GM23338 (cell line): ENCODE results near the gene MYORG. TPM values are rescaled to one million over a fixed set of nuclear protein-coding genes. Genes with fewer than 3 reads are reported as not detected.
"Not testable (repeated sequence)": the region's sequence is repeated elsewhere in the genome, so short reads cannot be mapped to it uniquely, and the experiment has no call there.

Experiments used
- ATAC-seq: fragments of 200-7000 bp; cut with Tn5 transposase; 3 replicates; pipeline ENCODE4 v1.9.1; 2020
- DNase-seq: peaks from one replicate; pipeline ENCODE4 v3.0.0-alpha.2; 2015; ENCODE audit warnings: low spot score
- H2AFZ ChIP-seq: fragments of 200-600 bp; sonication (generic); 2 replicates; pipeline ENCODE4 v1.8.0; 2016; ENCODE audit warnings: antibody characterized with exemption, mild to moderate bottlenecking, moderate library complexity
- H3F3A ChIP-seq: fragments of 200-600 bp; sonication (generic); replicated peaks from 2 replicates; pipeline ENCODE4 v1.8.0; 2017; ENCODE audit warnings: antibody characterized with exemption, mixed run types, low read depth
- H3K27ac ChIP-seq: fragments of 200-600 bp; sonication (generic); 2 replicates; pipeline ENCODE4 v1.6.1; 2016; ENCODE audit warnings: low read depth
- H3K27me3 ChIP-seq: fragments of 200-600 bp; sonication (generic); 2 replicates; pipeline ENCODE4 v1.8.0; 2016; ENCODE audit warnings: mild to moderate bottlenecking, mixed run types, moderate library complexity; ENCODE audit not compliant: insufficient read depth
- H3K36me3 ChIP-seq: fragments of 200-600 bp; sonication (generic); 2 replicates; pipeline ENCODE4 v1.8.0; 2016; ENCODE audit warnings: mild to moderate bottlenecking; ENCODE audit not compliant: insufficient read depth
- H3K4me1 ChIP-seq: fragments of 200-600 bp; sonication (generic); 2 replicates; pipeline ENCODE4 v1.8.0; 2016; ENCODE audit warnings: mild to moderate bottlenecking, moderate library complexity; ENCODE audit not compliant: insufficient read depth
- H3K4me2 ChIP-seq: fragments of 200-600 bp; sonication (generic); 2 replicates; pipeline ENCODE4 v1.7.1; 2017; ENCODE audit warnings: mixed run types
- H3K4me3 ChIP-seq: fragments of 200-600 bp; sonication (generic); 2 replicates; pipeline ENCODE4 v1.6.1; 2016; ENCODE audit warnings: mixed run types
- H3K79me2 ChIP-seq: fragments of 200-600 bp; sonication (generic); replicated peaks from 2 replicates; pipeline ENCODE4 v1.8.0; 2017; ENCODE audit warnings: mild to moderate bottlenecking; ENCODE audit not compliant: insufficient read depth
- H3K9me2 ChIP-seq: fragments of 200-600 bp; sonication (generic); 2 replicates; pipeline ENCODE4 v1.8.0; 2017; ENCODE audit not compliant: insufficient read depth
- H4K20me1 ChIP-seq: fragments of 200-600 bp; sonication (generic); replicated peaks from 2 replicates; pipeline ENCODE4 v1.8.0; 2017; ENCODE audit warnings: mild to moderate bottlenecking; ENCODE audit not compliant: insufficient read depth
- H3K27ac Mint-ChIP-seq: 2 replicates; pipeline ENCODE4 v1.8.0; 2020; ENCODE audit warnings: inconsistent platforms, mild to moderate bottlenecking, moderate library complexity, mixed read lengths
- H3K27me3 Mint-ChIP-seq: 3 replicates; pipeline ENCODE4 v1.8.0; 2022; ENCODE audit warnings: low read depth, mild to moderate bottlenecking, moderate library complexity, mixed read lengths, inconsistent platforms; ENCODE audit not compliant: insufficient read depth, poor library complexity
- H3K36me3 Mint-ChIP-seq: 3 replicates; pipeline ENCODE4 v1.8.0; 2021; ENCODE audit warnings: low read depth, mild to moderate bottlenecking, inconsistent platforms, moderate library complexity, mixed read lengths
- H3K4me1 Mint-ChIP-seq: 3 replicates; pipeline ENCODE4 v1.8.0; 2020; ENCODE audit warnings: mild to moderate bottlenecking, inconsistent platforms, mixed read lengths
- H3K4me3 Mint-ChIP-seq: 3 replicates; pipeline ENCODE4 v1.8.0; 2021; ENCODE audit warnings: moderate library complexity, mild to moderate bottlenecking, inconsistent platforms, mixed read lengths
- H3K9me3 Mint-ChIP-seq: 3 replicates; pipeline ENCODE4 v1.8.0; 2020; ENCODE audit warnings: moderate library complexity, mild to moderate bottlenecking, inconsistent platforms, mixed read lengths
- CREB1 ChIP-seq: fragments of 250-450 bp; sonication (Bioruptor Pico); IDR thresholded peaks from 2 replicates; pipeline ENCODE4 v1.5.0; 2020; ENCODE audit warnings: low read depth, mild to moderate bottlenecking, moderate library complexity
- EZH2 ChIP-seq: fragments of 200-600 bp; sonication (generic); IDR thresholded peaks from one replicate; pipeline ENCODE4 v1.8.0; 2017; ENCODE audit warnings: antibody characterized with exemption, mild to moderate bottlenecking, low read depth; ENCODE audit not compliant: unreplicated experiment
- EZH2phosphoT487 ChIP-seq: fragments of 200-600 bp; sonication (generic); IDR thresholded peaks from one replicate; pipeline ENCODE4 v1.8.1; 2018; ENCODE audit warnings: antibody characterized with exemption; ENCODE audit not compliant: unreplicated experiment
- JUNB ChIP-seq: IDR thresholded peaks from one replicate; pipeline ENCODE4 v1.6.1; 2016; ENCODE audit warnings: antibody characterized with exemption; ENCODE audit not compliant: unreplicated experiment
- ZNF114 ChIP-seq: fragments of 250-450 bp; sonication (Bioruptor Pico); IDR thresholded peaks from 2 replicates; pipeline ENCODE4 v1.5.0; 2020; ENCODE audit warnings: mild to moderate bottlenecking, moderate library complexity
- ZNF331 ChIP-seq: fragments of 250-450 bp; sonication (Bioruptor Pico); IDR thresholded peaks from 2 replicates; pipeline ENCODE4 v1.5.0; 2020; ENCODE audit warnings: low read depth, mild to moderate bottlenecking, moderate library complexity
- polyA plus RNA-seq: library from polyadenylated mRNA; unstranded; fragments of >200 nt; fragmentation: Nextera tagmentation; extraction: Ambion mirVana; gene quantifications from 2 replicates; pipeline ENCODE4 v1.2.1, GENCODE V29; 2016
- total RNA-seq: library from RNA; depleted of rRNA; stranded (reverse); fragments of >200 nt; shearing (Covaris generic); gene quantifications from 2 replicates; pipeline ENCODE4 v1.2.3, GENCODE V29; 2014
- TF ChIP-seq, protein P1 (sequence below), 2 experiments: fragments of 200-600 bp in 1 of 2; sonication (generic) in 1 of 2; conservative IDR thresholded peaks; 2 replicates each; pipeline versions ENCODE4 v1.5.1 to v1.6.1; 2016 to 2017; ENCODE audit warnings: antibody characterized with exemption in 2 of 2, low read depth in 2 of 2, mild to moderate bottlenecking in 2 of 2, moderate library complexity in 1 of 2
- TF ChIP-seq, protein P2 (sequence below): IDR thresholded peaks from 2 replicates; pipeline ENCODE4 v1.6.1; 2016; ENCODE audit warnings: antibody characterized with exemption

Gene MYORG
- total and polyA plus RNA-seq, 2 experiments from 2014 or later: 1.5 to 7.3 TPM

DNA sequence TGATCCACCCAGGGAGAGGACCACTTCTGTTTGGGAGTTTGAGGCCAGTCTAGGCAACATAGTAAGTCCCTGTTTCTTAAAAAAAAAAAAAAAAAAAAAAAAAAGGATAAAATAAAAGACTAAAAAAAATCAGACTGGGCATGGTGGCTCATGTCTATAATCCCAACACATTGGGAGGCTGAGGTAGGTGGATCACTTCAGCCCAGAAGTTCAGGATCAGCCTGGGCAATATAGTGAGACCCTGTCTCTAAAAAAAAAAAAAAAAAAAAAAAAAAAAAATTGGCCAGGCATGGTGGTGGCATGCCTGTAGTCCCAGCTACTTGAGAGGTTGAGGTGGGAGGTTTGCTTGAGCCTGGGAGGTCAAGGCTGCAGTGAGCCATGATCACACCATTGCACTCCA, 38.6 kb downstream of the MYORG start:
- H3F3A ChIP-seq, ATAC-seq, H4K20me1 ChIP-seq, H3K4me2 ChIP-seq, H3K9me2 ChIP-seq, H3K4me3 ChIP-seq, H3K9me3 Mint-ChIP-seq, H2AFZ ChIP-seq, H3K27me3 Mint-ChIP-seq, H3K79me2 ChIP-seq, H3K4me3 Mint-ChIP-seq, H3K27ac Mint-ChIP-seq, H3K27me3 ChIP-seq, DNase-seq, H3K27ac ChIP-seq, H3K36me3 ChIP-seq: not testable (repeated sequence)
- Mint-ChIP-seq H3K4me1 (peaks cover 19% of the 10 kb centered on the region), H3K36me3 (peaks cover 17% of the 10 kb centered on the region; the same call in 2 of the 3 replicates)
- peaks cover 19% of the 10 kb centered on the region for H3K4me1 ChIP-seq

DNA sequence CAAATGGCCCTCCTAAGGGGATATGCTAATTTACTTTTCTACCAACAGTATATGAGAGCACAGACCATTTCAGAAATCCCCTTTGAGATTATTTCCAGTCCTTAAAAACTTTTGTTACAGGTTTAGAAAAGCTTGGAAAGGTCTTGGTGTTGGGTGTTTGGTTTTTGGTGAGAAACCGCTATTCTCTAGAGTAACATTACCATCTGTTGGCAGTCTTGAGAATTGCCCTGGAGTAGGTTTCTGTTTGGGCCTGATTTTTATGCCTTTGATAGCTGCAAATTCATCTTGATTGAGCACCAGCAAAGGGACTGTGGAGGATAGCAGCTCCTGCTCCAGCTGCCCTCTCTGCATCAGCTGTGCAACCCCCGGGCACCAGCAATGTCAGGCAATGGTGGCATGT, 39.3 kb downstream of the MYORG start:
- H3K4me1 ChIP-seq: peaks cover 19% of the 10 kb centered on the region
- no peak overlapping the region for H2AFZ ChIP-seq
- no peaks in the 10 kb centered on the region for H3K36me3 ChIP-seq
- no peak overlapping the region for H3K4me3 ChIP-seq
- no peaks in the 10 kb centered on the region for H3K27me3 ChIP-seq
- no peak overlapping the region for H3K4me2 ChIP-seq
- peak; percentile 37 for DNase-seq
- H3F3A ChIP-seq: no peaks in the 10 kb centered on the region
- ATAC-seq: no peak
- H3K27ac ChIP-seq: no peak overlapping the region
- 0 out of 2 replicates have a peak, but pooled peaks cover 5% of the 10 kb centered on the region for H3K79me2 ChIP-seq
- TF ChIP-seq EZH2 (no peak), ZNF114 (CRISPR knock-in tag) (no peak), ZNF331 (no peak), JUNB (no peak), EZH2phosphoT487 (no peak)
- TF ChIP-seq, protein P1, sequence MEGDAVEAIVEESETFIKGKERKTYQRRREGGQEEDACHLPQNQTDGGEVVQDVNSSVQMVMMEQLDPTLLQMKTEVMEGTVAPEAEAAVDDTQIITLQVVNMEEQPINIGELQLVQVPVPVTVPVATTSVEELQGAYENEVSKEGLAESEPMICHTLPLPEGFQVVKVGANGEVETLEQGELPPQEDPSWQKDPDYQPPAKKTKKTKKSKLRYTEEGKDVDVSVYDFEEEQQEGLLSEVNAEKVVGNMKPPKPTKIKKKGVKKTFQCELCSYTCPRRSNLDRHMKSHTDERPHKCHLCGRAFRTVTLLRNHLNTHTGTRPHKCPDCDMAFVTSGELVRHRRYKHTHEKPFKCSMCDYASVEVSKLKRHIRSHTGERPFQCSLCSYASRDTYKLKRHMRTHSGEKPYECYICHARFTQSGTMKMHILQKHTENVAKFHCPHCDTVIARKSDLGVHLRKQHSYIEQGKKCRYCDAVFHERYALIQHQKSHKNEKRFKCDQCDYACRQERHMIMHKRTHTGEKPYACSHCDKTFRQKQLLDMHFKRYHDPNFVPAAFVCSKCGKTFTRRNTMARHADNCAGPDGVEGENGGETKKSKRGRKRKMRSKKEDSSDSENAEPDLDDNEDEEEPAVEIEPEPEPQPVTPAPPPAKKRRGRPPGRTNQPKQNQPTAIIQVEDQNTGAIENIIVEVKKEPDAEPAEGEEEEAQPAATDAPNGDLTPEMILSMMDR (conservative IDR thresholded peaks at IDR 0.05; ENCODE audit: low read depth in 2 of 2): peak; percentile 37 to 40; a peak in 3 of 4 replicates
- Mint-ChIP-seq H3K4me1 (peaks cover 24% of the 10 kb centered on the region), H3K27ac (no peak overlapping the region), H3K9me3 (no peaks in the 10 kb centered on the region), H3K4me3 (no peak overlapping the region), H3K27me3 (no peaks in the 10 kb centered on the region), H3K36me3 (peaks cover 17% of the 10 kb centered on the region; the same call in 2 of the 3 replicates)
- H4K20me1 ChIP-seq: no peaks in the 10 kb centered on the region; the same call in 1 of the 2 replicates
- H3K9me2 ChIP-seq: no peaks in the 10 kb centered on the region

DNA sequence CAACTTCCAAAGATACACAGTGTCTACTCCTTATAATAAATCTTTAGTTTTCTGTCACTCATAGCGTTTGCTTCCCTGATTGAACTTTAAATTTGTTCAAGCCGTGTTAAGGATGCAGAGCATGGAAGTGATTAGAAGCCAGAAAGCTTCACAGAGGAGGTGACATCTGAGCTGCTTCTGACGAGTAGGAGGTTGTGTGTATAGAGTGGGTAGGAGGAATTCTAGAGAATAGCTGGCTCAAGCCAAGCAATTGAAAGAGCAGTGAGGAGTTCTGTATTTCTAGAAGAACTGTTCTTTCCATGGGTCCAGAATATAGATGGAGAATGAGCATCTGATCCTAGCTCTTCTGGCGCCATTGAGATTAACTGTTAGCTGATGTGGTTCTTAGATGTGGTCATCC, 41.3 kb downstream of the MYORG start:
- no peak overlapping the region for H3K27ac Mint-ChIP-seq
- H3K4me1 ChIP-seq: peaks cover 19% of the 10 kb centered on the region
- TF ChIP-seq EZH2phosphoT487 (no peak), CREB1 (no peak), EZH2 (no peak)
- TF ChIP-seq, protein P2, sequence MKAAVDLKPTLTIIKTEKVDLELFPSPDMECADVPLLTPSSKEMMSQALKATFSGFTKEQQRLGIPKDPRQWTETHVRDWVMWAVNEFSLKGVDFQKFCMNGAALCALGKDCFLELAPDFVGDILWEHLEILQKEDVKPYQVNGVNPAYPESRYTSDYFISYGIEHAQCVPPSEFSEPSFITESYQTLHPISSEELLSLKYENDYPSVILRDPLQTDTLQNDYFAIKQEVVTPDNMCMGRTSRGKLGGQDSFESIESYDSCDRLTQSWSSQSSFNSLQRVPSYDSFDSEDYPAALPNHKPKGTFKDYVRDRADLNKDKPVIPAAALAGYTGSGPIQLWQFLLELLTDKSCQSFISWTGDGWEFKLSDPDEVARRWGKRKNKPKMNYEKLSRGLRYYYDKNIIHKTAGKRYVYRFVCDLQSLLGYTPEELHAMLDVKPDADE: no peak

More for the DNA sequence above, 41.3 kb downstream of the MYORG start:
- Histone ChIP-seq H4K20me1 (no peaks in the 10 kb centered on the region; the same call in 1 of the 2 replicates), H3K4me3 (no peak overlapping the region), H2AFZ (no peak overlapping the region), H3K9me2 (no peaks in the 10 kb centered on the region), H3K27me3 (no peaks in the 10 kb centered on the region), H3K27ac (no peak overlapping the region), H3F3A (0 out of 2 replicates have a peak, but pooled peaks cover 2% of the 10 kb centered on the region), H3K4me2 (0 out of 2 replicates have a peak overlapping the region, but pooled peaks have one; percentile 33), H3K36me3 (no peaks in the 10 kb centered on the region), H3K79me2 (peaks cover 5% of the 10 kb centered on the region; the same call in 1 of the 2 replicates)
- Mint-ChIP-seq H3K4me1 (peaks cover 24% of the 10 kb centered on the region), H3K27me3 (peaks cover 4% of the 10 kb centered on the region), H3K4me3 (no peak overlapping the region), H3K9me3 (no peaks in the 10 kb centered on the region), H3K36me3 (peaks cover 16% of the 10 kb centered on the region; the same call in 2 of the 3 replicates)
- no peak for ATAC-seq
- DNase-seq: no peak
